GM12878 (cell line): ENCODE data around the gene COL6A6. TPM values are rescaled to one million over a fixed set of nuclear protein-coding genes. Genes with fewer than 3 reads are reported as not detected.

Experiments
- ATAC-seq: fragments of 200-7000 bp; cut with Tn5 transposase; 3 replicates; pipeline ENCODE4 v1.9.1; 2020; ENCODE audit warnings: mild to moderate bottlenecking, moderate library complexity
- BruUV-seq: library from RNA; stranded (reverse); fragments of 400-500 nt; replicated peaks from 2 replicates; lab custom pipeline; 2021; lab: Mats Ljungman, UMichigan
- CTCF ChIA-PET: fragments of 300-600 bp; sonication (Branson Sonifier 250); formaldehyde crosslinking; extraction: SDS; loops from one replicate; lab custom pipeline; 2021; ENCODE audit warnings: inconsistent platforms; lab: Yijun Ruan, JAX
- POLR2A ChIA-PET: fragments of 350-600 bp; formaldehyde crosslinking; extraction: SDS; loops from one replicate; lab custom pipeline; 2021; ENCODE audit warnings: inconsistent platforms; lab: Charles Lee
- RAD21 ChIA-PET: fragments of 300-600 bp; sonication (Branson Sonifier 250); formaldehyde crosslinking; loops from one replicate; lab custom pipeline; 2023; ENCODE audit warnings: antibody characterized with exemption; ENCODE audit not compliant: unreplicated experiment; lab: Charles Lee
- SMC1A ChIA-PET: fragments of 300-600 bp; sonication (Branson Sonifier 250); formaldehyde crosslinking; loops from one replicate; lab custom pipeline; 2023; ENCODE audit not compliant: unreplicated experiment, uncharacterized antibody; lab: Charles Lee
- DNase-seq: peaks from one replicate; pipeline ENCODE4 v3.0.0-alpha.2; 2011; ENCODE audit warnings: low read depth, low spot score
- FAIRE-seq: peaks from 3 replicates; lab custom pipeline; 2011; peaks lifted over from hg19 to GRCh38; lab: Jason Lieb, UNC
- H2AFZ ChIP-seq: 2 replicates; pipeline ENCODE4 v1.6.0; 2011; ENCODE audit warnings: low read depth, low read length, control low read depth; ENCODE audit not compliant: control insufficient read depth
- H3K27ac ChIP-seq: 2 replicates; pipeline ENCODE4 v1.5.1; 2011; ENCODE audit warnings: control low read depth; ENCODE audit not compliant: control insufficient read depth, insufficient read depth
- H3K27me3 ChIP-seq, 2 experiments: replicated peaks in 1 of 2; 2 replicates each; pipeline versions ENCODE4 v1.6.0 to v1.6.1; 2011; ENCODE audit warnings: low read length in 1 of 2; ENCODE audit not compliant: control insufficient read depth in 2 of 2, insufficient read depth in 2 of 2
- H3K36me3 ChIP-seq, 2 experiments: 2 replicates each; pipeline ENCODE4 v1.5.1; 2011; ENCODE audit warnings: low read length in 1 of 2; ENCODE audit not compliant: control insufficient read depth in 2 of 2, insufficient read depth in 2 of 2
- H3K4me1 ChIP-seq: 2 replicates; pipeline ENCODE4 v1.6.1; 2011; ENCODE audit warnings: mild to moderate bottlenecking, low read length, moderate library complexity, mixed read lengths; ENCODE audit not compliant: control insufficient read depth, insufficient read depth
- H3K4me2 ChIP-seq: 2 replicates; pipeline ENCODE4 v1.6.0; 2011; ENCODE audit warnings: control low read depth; ENCODE audit not compliant: control insufficient read depth, insufficient read depth
- H3K4me3 ChIP-seq: fragments of 200-600 bp; sonication (generic); 2 replicates; pipeline ENCODE4 v1.5.1; 2016
- H3K79me2 ChIP-seq: 2 replicates; pipeline ENCODE4 v1.6.0; 2011; ENCODE audit warnings: low read length; ENCODE audit not compliant: control insufficient read depth, insufficient read depth
- H3K9ac ChIP-seq: 2 replicates; pipeline ENCODE4 v1.8.0; 2011; ENCODE audit warnings: low read length, control low read depth, mixed read lengths; ENCODE audit not compliant: control insufficient read depth, insufficient read depth
- H3K9me3 ChIP-seq: replicated peaks from 3 replicates; pipeline ENCODE4 v1.5.1; 2011; ENCODE audit warnings: mild to moderate bottlenecking, low read length; ENCODE audit not compliant: control insufficient read depth, insufficient read depth
- H4K20me1 ChIP-seq: 2 replicates; pipeline ENCODE4 v1.6.0; 2011; ENCODE audit not compliant: control insufficient read depth, insufficient read depth
- BHLHE40 ChIP-seq, 2 experiments: fragments of 450-650 bp in 1 of 2; IDR thresholded peaks; 2 replicates each; pipeline ENCODE4 v1.6.1; 2011 to 2017; ENCODE audit warnings: low read depth in 2 of 2, borderline replicate concordance in 1 of 2, improper control_type of control experiment in 1 of 2, low read length in 1 of 2, mild to moderate bottlenecking in 1 of 2
- CBX5 ChIP-seq: sonication (generic); IDR thresholded peaks from 2 replicates; pipeline ENCODE4 v1.6.1; 2016; ENCODE audit warnings: low read depth, moderate library complexity, mild to moderate bottlenecking, inconsistent platforms
- GATAD2B ChIP-seq: fragments of 450-650 bp; conservative IDR thresholded peaks from 2 replicates; pipeline ENCODE4 v1.6.1; 2017; ENCODE audit warnings: low read depth, mild to moderate bottlenecking, moderate library complexity
- IKZF2 ChIP-seq, 2 experiments: fragments of 450-650 bp; IDR thresholded peaks; 2 replicates each; pipeline ENCODE4 v1.6.1; 2017; ENCODE audit warnings: mild to moderate bottlenecking in 2 of 2, moderate library complexity in 2 of 2
- KDM1A ChIP-seq: fragments of 200-600 bp; sonication (generic); IDR thresholded peaks from 2 replicates; pipeline ENCODE4 v1.6.1; 2016; ENCODE audit warnings: borderline replicate concordance
- MEF2A ChIP-seq: IDR thresholded peaks from 2 replicates; pipeline ENCODE4 v1.6.1; 2011; ENCODE audit warnings: low read depth, mild to moderate bottlenecking, low read length, moderate library complexity; ENCODE audit not compliant: insufficient read depth
- NR2F1 ChIP-seq: fragments of 450-650 bp; conservative IDR thresholded peaks from 2 replicates; pipeline ENCODE4 v1.6.1; 2017; ENCODE audit warnings: mild to moderate bottlenecking
- RAD51 ChIP-seq: fragments of 450-650 bp; IDR thresholded peaks from 2 replicates; pipeline ENCODE4 v1.6.1; 2016; ENCODE audit warnings: moderate library complexity, mild to moderate bottlenecking, inconsistent platforms
- RUNX3 ChIP-seq: IDR thresholded peaks from 2 replicates; pipeline ENCODE4 v1.6.1; 2012; ENCODE audit warnings: low read length, inconsistent platforms
- SRF ChIP-seq, 2 experiments: IDR thresholded peaks; 2 replicates each; pipeline ENCODE4 v1.6.1; 2011; ENCODE audit warnings: low read depth in 2 of 2, low read length in 2 of 2, mild to moderate bottlenecking in 1 of 2, moderate library complexity in 1 of 2
- TCF7 ChIP-seq: IDR thresholded peaks from 2 replicates; pipeline ENCODE4 v1.6.1; 2014; ENCODE audit warnings: antibody characterized with exemption, borderline replicate concordance
- ZBED1 ChIP-seq: IDR thresholded peaks from 2 replicates; pipeline ENCODE4 v1.6.1; 2016; ENCODE audit warnings: borderline replicate concordance
- WGBS: methylation state at CpG from one replicate; pipeline ENCODE4 v1.1.6; 2016; ENCODE audit warnings: low lambda C conversion rate; ENCODE audit not compliant: insufficient replicate concordance, insufficient coverage; ENCODE audit errors: missing lambda C conversion rate; 5-methylcytosine and 5-hydroxymethylcytosine counted together
- in situ Hi-C: fragments of 300-500 bp; cut with MboI; formaldehyde crosslinking; loops from 9 replicates; pipeline ENCODE4 v1.14.3; 2018; ENCODE audit warnings: mixed read lengths
- intact Hi-C: fragments of 100-400 bp; cut with micrococcal nuclease; formaldehyde crosslinking; loops from one replicate; pipeline ENCODE4 v1.14.2; 2022; ENCODE audit not compliant: unreplicated experiment
- polyA plus RNA-seq, 11 experiments: library from polyadenylated mRNA; depleted of rRNA in 4 of 11; unstranded in 6 of 11; stranded (reverse) in 5 of 11; fragments of >200 nt; fragmentation: Nextera tagmentation in 4 of 11; fragmentation: Illumina TruSeq in 1 of 11; extraction: Ambion mirVana in 4 of 11; extraction: Trizol in 1 of 11; gene quantifications; 1 replicate in 1 of 11; 2 replicates in 10 of 11; pipeline versions ENCODE4 v1.2.1 to v1.2.3, GENCODE V29; 2011 to 2016; ENCODE audit warnings: inconsistent platforms in 2 of 11, missing spikeins in 2 of 11, low read depth in 1 of 11
- total RNA-seq, 4 experiments: library from RNA; depleted of rRNA in 3 of 4; stranded (reverse); fragments of >200 nt in 3 of 4; fragmentation: Illumina TruSeq in 1 of 4; extraction: Trizol in 1 of 4; gene quantifications; 2 replicates each; pipeline versions ENCODE4 v1.2.1 to v1.2.3, GENCODE V29; 2013 to 2021
- TF ChIP-seq, protein P1 (sequence below): fragments of 450-650 bp; formaldehyde crosslinking; IDR thresholded peaks from 2 replicates; pipeline ENCODE4 v1.4.0; 2022; ENCODE audit warnings: mild to moderate bottlenecking, moderate library complexity
- TF ChIP-seq, protein P2 (sequence below): fragments of 450-650 bp; formaldehyde crosslinking; IDR thresholded peaks from 2 replicates; pipeline ENCODE4 v1.4.0; 2020; ENCODE audit warnings: mild to moderate bottlenecking, moderate library complexity
- TF ChIP-seq, protein P3 (sequence below): fragments of 450-650 bp; IDR thresholded peaks from 2 replicates; pipeline ENCODE4 v1.6.1; 2016; ENCODE audit warnings: mild to moderate bottlenecking
- TF ChIP-seq, protein P4 (sequence below): fragments of 150-350 bp; IDR thresholded peaks from 2 replicates; pipeline ENCODE4 v1.6.1; 2014; ENCODE audit warnings: mild to moderate bottlenecking, low read depth, low read length

COL6A6 gene
- total and polyA plus RNA-seq, 10 of the 15 experiments (the other 5 are each of a cell fraction or from before 2014, with no cell fraction given): 0.01 to 0.02 TPM; not detected in 8

DNA sequence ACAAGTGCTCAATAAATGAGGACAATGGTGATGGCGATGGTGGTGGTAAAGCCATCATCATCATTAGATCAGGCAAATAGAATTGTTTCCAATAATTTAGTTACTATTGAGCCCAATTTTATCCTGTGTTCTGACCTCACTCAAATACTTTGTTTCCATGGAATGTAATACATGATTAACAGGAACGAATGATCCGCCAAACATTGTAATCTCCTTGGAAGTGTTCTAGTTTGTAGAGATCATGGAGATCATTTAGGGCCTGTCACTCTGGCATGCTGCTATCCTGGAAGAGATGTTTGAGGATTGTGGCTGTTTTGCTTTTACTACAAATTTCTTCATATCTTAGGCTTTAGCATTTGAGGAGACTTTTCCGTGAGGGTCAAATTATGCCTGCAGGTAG, 2.8 kb downstream of the COL6A6 start:
- Histone ChIP-seq H3K27ac (no peak overlapping the region), H3K36me3 (no peaks in the 10 kb centered on the region), H4K20me1 (no peaks in the 10 kb centered on the region), H2AFZ (no peak overlapping the region), H3K4me3 (no peak overlapping the region), H3K27me3 (peaks cover 2 to 8% of the 10 kb centered on the region in 2 experiments; a peak in 3 of 4 replicates), H3K79me2 (no peaks in the 10 kb centered on the region), H3K9ac (no peak overlapping the region), H3K4me2 (no peak overlapping the region), H3K4me1 (no peaks in the 10 kb centered on the region), H3K9me3 (no peaks in the 10 kb centered on the region)
- 63% methylated on average over 4 of the region's 4 CpGs for WGBS
- RAD21 ChIA-PET: no interaction called here
- intact Hi-C loops (no loop called here), in situ Hi-C loops (no loop called here)
- BruUV-seq: no TSS peak
- CTCF ChIA-PET: no interaction called here
- DNase-seq (no peak), FAIRE-seq (no peak), ATAC-seq (no peak)
- SMC1A ChIA-PET: no interaction called here
- POLR2A ChIA-PET: no interaction called here
- TF ChIP-seq, protein P1, sequence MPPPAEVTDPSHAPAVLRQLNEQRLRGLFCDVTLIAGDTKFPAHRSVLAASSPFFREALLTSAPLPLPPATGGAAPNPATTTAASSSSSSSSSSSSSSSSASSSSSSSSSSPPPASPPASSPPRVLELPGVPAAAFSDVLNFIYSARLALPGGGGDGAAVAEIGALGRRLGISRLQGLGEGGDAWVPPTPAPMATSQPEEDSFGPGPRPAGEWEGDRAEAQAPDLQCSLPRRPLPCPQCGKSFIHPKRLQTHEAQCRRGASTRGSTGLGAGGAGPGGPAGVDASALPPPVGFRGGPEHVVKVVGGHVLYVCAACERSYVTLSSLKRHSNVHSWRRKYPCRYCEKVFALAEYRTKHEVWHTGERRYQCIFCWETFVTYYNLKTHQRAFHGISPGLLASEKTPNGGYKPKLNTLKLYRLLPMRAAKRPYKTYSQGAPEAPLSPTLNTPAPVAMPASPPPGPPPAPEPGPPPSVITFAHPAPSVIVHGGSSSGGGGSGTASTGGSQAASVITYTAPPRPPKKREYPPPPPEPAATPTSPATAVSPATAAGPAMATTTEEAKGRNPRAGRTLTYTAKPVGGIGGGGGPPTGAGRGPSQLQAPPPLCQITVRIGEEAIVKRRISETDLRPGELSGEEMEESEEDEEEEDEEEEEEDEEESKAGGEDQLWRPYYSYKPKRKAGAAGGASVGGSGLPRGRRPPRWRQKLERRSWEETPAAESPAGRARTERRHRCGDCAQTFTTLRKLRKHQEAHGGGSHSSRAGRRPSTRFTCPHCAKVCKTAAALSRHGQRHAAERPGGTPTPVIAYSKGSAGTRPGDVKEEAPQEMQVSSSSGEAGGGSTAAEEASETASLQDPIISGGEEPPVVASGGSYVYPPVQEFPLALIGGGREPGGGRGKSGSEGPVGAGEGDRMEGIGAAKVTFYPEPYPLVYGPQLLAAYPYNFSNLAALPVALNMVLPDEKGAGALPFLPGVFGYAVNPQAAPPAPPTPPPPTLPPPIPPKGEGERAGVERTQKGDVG (CRISPR knock-in tag): no peak
- TF ChIP-seq, protein P2, sequence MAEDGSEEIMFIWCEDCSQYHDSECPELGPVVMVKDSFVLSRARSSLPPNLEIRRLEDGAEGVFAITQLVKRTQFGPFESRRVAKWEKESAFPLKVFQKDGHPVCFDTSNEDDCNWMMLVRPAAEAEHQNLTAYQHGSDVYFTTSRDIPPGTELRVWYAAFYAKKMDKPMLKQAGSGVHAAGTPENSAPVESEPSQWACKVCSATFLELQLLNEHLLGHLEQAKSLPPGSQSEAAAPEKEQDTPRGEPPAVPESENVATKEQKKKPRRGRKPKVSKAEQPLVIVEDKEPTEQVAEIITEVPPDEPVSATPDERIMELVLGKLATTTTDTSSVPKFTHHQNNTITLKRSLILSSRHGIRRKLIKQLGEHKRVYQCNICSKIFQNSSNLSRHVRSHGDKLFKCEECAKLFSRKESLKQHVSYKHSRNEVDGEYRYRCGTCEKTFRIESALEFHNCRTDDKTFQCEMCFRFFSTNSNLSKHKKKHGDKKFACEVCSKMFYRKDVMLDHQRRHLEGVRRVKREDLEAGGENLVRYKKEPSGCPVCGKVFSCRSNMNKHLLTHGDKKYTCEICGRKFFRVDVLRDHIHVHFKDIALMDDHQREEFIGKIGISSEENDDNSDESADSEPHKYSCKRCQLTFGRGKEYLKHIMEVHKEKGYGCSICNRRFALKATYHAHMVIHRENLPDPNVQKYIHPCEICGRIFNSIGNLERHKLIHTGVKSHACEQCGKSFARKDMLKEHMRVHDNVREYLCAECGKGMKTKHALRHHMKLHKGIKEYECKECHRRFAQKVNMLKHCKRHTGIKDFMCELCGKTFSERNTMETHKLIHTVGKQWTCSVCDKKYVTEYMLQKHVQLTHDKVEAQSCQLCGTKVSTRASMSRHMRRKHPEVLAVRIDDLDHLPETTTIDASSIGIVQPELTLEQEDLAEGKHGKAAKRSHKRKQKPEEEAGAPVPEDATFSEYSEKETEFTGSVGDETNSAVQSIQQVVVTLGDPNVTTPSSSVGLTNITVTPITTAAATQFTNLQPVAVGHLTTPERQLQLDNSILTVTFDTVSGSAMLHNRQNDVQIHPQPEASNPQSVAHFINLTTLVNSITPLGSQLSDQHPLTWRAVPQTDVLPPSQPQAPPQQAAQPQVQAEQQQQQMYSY: no peak
- TF ChIP-seq GATAD2B (no peak), BHLHE40 (IDR thresholded peaks at IDR 0.05; ENCODE audit: borderline replicate concordance in 1 of 2, low read depth in 2 of 2, low read length in 1 of 2) (no peak), ZBED1 (no peak), SRF (IDR thresholded peaks at IDR 0.05; ENCODE audit: low read depth in 2 of 2, low read length in 2 of 2) (no peak), IKZF2 (IDR thresholded peaks at IDR 0.05) (no peak), MEF2A (no peak), RAD51 (no peak), CBX5 (no peak), KDM1A (no peak), TCF7 (no peak), RUNX3 (no peak), NR2F1 (no peak)
- TF ChIP-seq, protein P3, sequence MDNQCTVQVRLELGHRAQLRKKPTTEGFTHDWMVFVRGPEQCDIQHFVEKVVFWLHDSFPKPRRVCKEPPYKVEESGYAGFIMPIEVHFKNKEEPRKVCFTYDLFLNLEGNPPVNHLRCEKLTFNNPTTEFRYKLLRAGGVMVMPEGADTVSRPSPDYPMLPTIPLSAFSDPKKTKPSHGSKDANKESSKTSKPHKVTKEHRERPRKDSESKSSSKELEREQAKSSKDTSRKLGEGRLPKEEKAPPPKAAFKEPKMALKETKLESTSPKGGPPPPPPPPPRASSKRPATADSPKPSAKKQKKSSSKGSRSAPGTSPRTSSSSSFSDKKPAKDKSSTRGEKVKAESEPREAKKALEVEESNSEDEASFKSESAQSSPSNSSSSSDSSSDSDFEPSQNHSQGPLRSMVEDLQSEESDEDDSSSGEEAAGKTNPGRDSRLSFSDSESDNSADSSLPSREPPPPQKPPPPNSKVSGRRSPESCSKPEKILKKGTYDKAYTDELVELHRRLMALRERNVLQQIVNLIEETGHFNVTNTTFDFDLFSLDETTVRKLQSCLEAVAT: no peak
- TF ChIP-seq, protein P4, sequence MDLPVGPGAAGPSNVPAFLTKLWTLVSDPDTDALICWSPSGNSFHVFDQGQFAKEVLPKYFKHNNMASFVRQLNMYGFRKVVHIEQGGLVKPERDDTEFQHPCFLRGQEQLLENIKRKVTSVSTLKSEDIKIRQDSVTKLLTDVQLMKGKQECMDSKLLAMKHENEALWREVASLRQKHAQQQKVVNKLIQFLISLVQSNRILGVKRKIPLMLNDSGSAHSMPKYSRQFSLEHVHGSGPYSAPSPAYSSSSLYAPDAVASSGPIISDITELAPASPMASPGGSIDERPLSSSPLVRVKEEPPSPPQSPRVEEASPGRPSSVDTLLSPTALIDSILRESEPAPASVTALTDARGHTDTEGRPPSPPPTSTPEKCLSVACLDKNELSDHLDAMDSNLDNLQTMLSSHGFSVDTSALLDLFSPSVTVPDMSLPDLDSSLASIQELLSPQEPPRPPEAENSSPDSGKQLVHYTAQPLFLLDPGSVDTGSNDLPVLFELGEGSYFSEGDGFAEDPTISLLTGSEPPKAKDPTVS: no peak
